H9 (cell line): ENCODE data around the gene ISY1. TPM values are rescaled to one million over a fixed set of nuclear protein-coding genes. Genes with fewer than 3 reads are reported as not detected.

ENCODE experiments used
- DNase-seq: peaks from one replicate; pipeline ENCODE4 v3.0.0-alpha.2; 2017
- H2AFZ ChIP-seq: one replicate; pipeline ENCODE4 v1.6.1; 2013; ENCODE audit warnings: mild to moderate bottlenecking, low read length, control low read depth, moderate library complexity
- H2AK5ac ChIP-seq: 2 replicates; pipeline ENCODE4 v1.6.1; 2013; ENCODE audit warnings: low read length, control low read depth, mixed read lengths; ENCODE audit not compliant: insufficient read length
- H2BK120ac ChIP-seq: one replicate; pipeline ENCODE4 v1.6.1; 2013; ENCODE audit warnings: low read depth, mild to moderate bottlenecking, low read length, control low read depth, inconsistent platforms; ENCODE audit not compliant: poor library complexity, severe bottlenecking
- H2BK12ac ChIP-seq: 2 replicates; pipeline ENCODE4 v1.6.1; 2013; ENCODE audit warnings: low read length, control low read depth, mixed read lengths, low read depth; ENCODE audit not compliant: insufficient read length
- H2BK15ac ChIP-seq: 2 replicates; pipeline ENCODE4 v1.6.1; 2013; ENCODE audit warnings: low read depth, low read length, control low read depth
- H2BK20ac ChIP-seq: one replicate; pipeline ENCODE4 v1.6.1; 2013; ENCODE audit warnings: low read depth, mild to moderate bottlenecking, low read length, control low read depth, inconsistent platforms; ENCODE audit not compliant: poor library complexity, severe bottlenecking
- H2BK5ac ChIP-seq: 2 replicates; pipeline ENCODE4 v1.6.1; 2013; ENCODE audit warnings: low read length, control low read depth, mixed read lengths; ENCODE audit not compliant: insufficient read length
- H3K14ac ChIP-seq: 2 replicates; pipeline ENCODE4 v1.6.1; 2013; ENCODE audit warnings: low read length, control low read depth; ENCODE audit not compliant: insufficient read depth
- H3K18ac ChIP-seq: 2 replicates; pipeline ENCODE4 v1.6.1; 2013; ENCODE audit warnings: low read depth, mild to moderate bottlenecking, mixed read lengths, low read length, control low read depth; ENCODE audit not compliant: insufficient read length
- H3K23ac ChIP-seq: 2 replicates; pipeline ENCODE4 v1.6.1; 2013; ENCODE audit warnings: low read length, control low read depth, mixed read lengths, low read depth; ENCODE audit not compliant: insufficient read length
- H3K23me2 ChIP-seq: 2 replicates; pipeline ENCODE4 v1.6.1; 2013; ENCODE audit warnings: low read depth, mild to moderate bottlenecking, mixed read lengths, low read length, control low read depth; ENCODE audit not compliant: insufficient read length, poor library complexity, severe bottlenecking
- H3K27ac ChIP-seq: 2 replicates; pipeline ENCODE4 v1.5.1; 2013; ENCODE audit warnings: low read length, control low read depth, mixed read lengths, low read depth; ENCODE audit not compliant: insufficient read length
- H3K27me3 ChIP-seq: 2 replicates; pipeline ENCODE4 v1.6.1; 2013; ENCODE audit warnings: low read length, control low read depth, inconsistent platforms; ENCODE audit not compliant: insufficient read depth
- H3K4ac ChIP-seq: 2 replicates; pipeline ENCODE4 v1.6.1; 2013; ENCODE audit warnings: low read depth, mild to moderate bottlenecking, control low read depth, inconsistent platforms, low read length, moderate library complexity
- H3K4me1 ChIP-seq: 2 replicates; pipeline ENCODE4 v1.6.1; 2013; ENCODE audit warnings: low read length, control low read depth, inconsistent platforms; ENCODE audit not compliant: insufficient read depth
- H3K4me2 ChIP-seq: 2 replicates; pipeline ENCODE4 v1.6.1; 2013; ENCODE audit warnings: low read length, control low read depth, mixed read lengths; ENCODE audit not compliant: insufficient read length, insufficient read depth
- H3K56ac ChIP-seq: 2 replicates; pipeline ENCODE4 v1.6.1; 2013; ENCODE audit warnings: low read depth, mild to moderate bottlenecking, mixed read lengths, low read length, control low read depth; ENCODE audit not compliant: insufficient read length
- H3K79me1 ChIP-seq: 2 replicates; pipeline ENCODE4 v1.6.1; 2013; ENCODE audit warnings: low read depth, mild to moderate bottlenecking, moderate library complexity, low read length, control low read depth, inconsistent platforms; ENCODE audit not compliant: insufficient read depth, poor library complexity, severe bottlenecking
- H3K79me2 ChIP-seq: 2 replicates; pipeline ENCODE4 v1.6.1; 2013; ENCODE audit warnings: low read length, control low read depth, inconsistent platforms; ENCODE audit not compliant: insufficient read depth
- H3K9ac ChIP-seq: 2 replicates; pipeline ENCODE4 v1.6.1; 2013; ENCODE audit warnings: low read length, control low read depth, mixed read lengths; ENCODE audit not compliant: insufficient read length; ENCODE audit errors: extremely low read depth
- H3K9me3 ChIP-seq: one replicate; pipeline ENCODE4 v1.6.1; 2013; ENCODE audit warnings: low read depth, low read length, inconsistent platforms; ENCODE audit not compliant: control insufficient read depth
- H3T11ph ChIP-seq: one replicate; pipeline ENCODE4 v1.6.1; 2013; ENCODE audit warnings: mild to moderate bottlenecking, low read length, control low read depth, inconsistent platforms
- H4K20me1 ChIP-seq: one replicate; pipeline ENCODE4 v1.6.1; 2013; ENCODE audit not compliant: control insufficient read depth, insufficient read length, insufficient read depth
- H4K5ac ChIP-seq: 2 replicates; pipeline ENCODE4 v1.6.1; 2013; ENCODE audit warnings: low read depth, mild to moderate bottlenecking, mixed read lengths, low read length, control low read depth; ENCODE audit not compliant: insufficient read length
- H4K8ac ChIP-seq: replicated peaks from 2 replicates; pipeline ENCODE4 v1.6.1; 2013; ENCODE audit warnings: low read length, control low read depth, mixed read lengths, low read depth; ENCODE audit not compliant: insufficient read length
- H4K91ac ChIP-seq: 2 replicates; pipeline ENCODE4 v1.6.1; 2013; ENCODE audit warnings: low read depth, mild to moderate bottlenecking, moderate library complexity, mixed read lengths, low read length, control low read depth; ENCODE audit not compliant: insufficient read length
- H3K27ac Mint-ChIP-seq, 3 experiments: 2 replicates in 2 of 3; 3 replicates in 1 of 3; pipeline ENCODE4 v1.8.0; 2020 to 2021; ENCODE audit warnings: mixed read lengths in 3 of 3, mild to moderate bottlenecking in 1 of 3, moderate library complexity in 1 of 3
- H3K27me3 Mint-ChIP-seq: 2 replicates; pipeline ENCODE4 v1.8.0; 2021; ENCODE audit warnings: low read depth, mild to moderate bottlenecking, moderate library complexity, mixed read lengths
- H3K36me3 Mint-ChIP-seq, 3 experiments: 2 replicates in 2 of 3; 3 replicates in 1 of 3; pipeline ENCODE4 v1.8.0; 2020 to 2021; ENCODE audit warnings: low read depth in 3 of 3, mixed read lengths in 3 of 3; ENCODE audit not compliant: insufficient read depth in 1 of 3
- H3K4me1 Mint-ChIP-seq, 2 experiments: 2 replicates each; pipeline ENCODE4 v1.8.0; 2020; ENCODE audit warnings: mixed read lengths in 2 of 2
- H3K4me3 Mint-ChIP-seq, 2 experiments: 2 replicates in 1 of 2; 3 replicates in 1 of 2; pipeline ENCODE4 v1.8.0; 2020 to 2021; ENCODE audit warnings: mild to moderate bottlenecking in 2 of 2, mixed read lengths in 2 of 2, moderate library complexity in 1 of 2
- H3K9me3 Mint-ChIP-seq, 2 experiments: 2 replicates in 1 of 2; 3 replicates in 1 of 2; pipeline ENCODE4 v1.8.0; 2020; ENCODE audit warnings: mild to moderate bottlenecking in 2 of 2, mixed read lengths in 2 of 2, moderate library complexity in 1 of 2
- CTCF ChIP-seq: fragments of 200-600 bp; sonication (generic); conservative IDR thresholded peaks from 3 replicates; pipeline ENCODE4 v1.8.0; 2021; ENCODE audit warnings: antibody characterized with exemption, mild to moderate bottlenecking
- WGBS: extraction: QIAGEN DNeasy Blood & Tissue Kit; methylation state at CpG from one replicate; pipeline ENCODE4 v1.1.7; 2013; ENCODE audit warnings: missing lambda C conversion rate, low lambda C conversion rate, mixed read lengths; ENCODE audit not compliant: insufficient read length; ENCODE audit errors: extremely low coverage; 5-methylcytosine and 5-hydroxymethylcytosine counted together
- total RNA-seq: library from RNA; stranded (reverse); gene quantifications from 2 replicates; pipeline ENCODE4 v1.2.1, GENCODE V29; 2021

ISY1 gene
- total RNA-seq, 1 experiment from 2014 or later: 28.1 TPM

- Histone ChIP-seq H3K79me2 (peaks cover 58% of the 10 kb centered on the region), H2BK5ac (no peak overlapping the region), H3T11ph (no peak overlapping the region), H2BK15ac (no peak overlapping the region), H3K56ac (no peak overlapping the region), H3K18ac (no peak overlapping the region), H3K14ac (no peak overlapping the region), H3K9ac (no peak overlapping the region), H4K91ac (no peak overlapping the region), H2BK120ac (no peak overlapping the region), H2AK5ac (no peak overlapping the region), H3K27me3 (no peaks in the 10 kb centered on the region), H4K8ac (no peak overlapping the region), H3K4me2 (no peak overlapping the region), H3K79me1 (peaks cover 3% of the 10 kb centered on the region), H3K4ac (no peak overlapping the region), H3K23ac (no peak overlapping the region), H4K20me1 (no peaks in the 10 kb centered on the region), H2BK12ac (no peak overlapping the region), H3K4me1 (no peaks in the 10 kb centered on the region; the same call in 1 of the 2 replicates), H2BK20ac (no peak overlapping the region), H3K9me3 (no peaks in the 10 kb centered on the region), H3K27ac (no peak overlapping the region), H2AFZ (no peak overlapping the region), H3K23me2 (no peaks in the 10 kb centered on the region), H4K5ac (no peak overlapping the region)
- Mint-ChIP-seq H3K27me3 (no peaks in the 10 kb centered on the region), H3K4me1 (peaks cover 3 to 5% of the 10 kb centered on the region in 2 experiments; a peak in 3 of 4 replicates), H3K9me3 (no peaks in the 10 kb centered on the region), H3K27ac (no peak overlapping the region), H3K36me3 (peaks cover 41 to 69% (median 61%) of the 10 kb centered on the region in 3 experiments; a peak in 6 of 7 replicates), H3K4me3 (no peak overlapping the region)
- 100% methylated on average over 1 of the region's 4 CpGs for WGBS
- DNase-seq: no peak
- no peak for TF ChIP-seq CTCF
These were observed 12.9 kb upstream of the ISY1 start for GRCh38 chr3:129173725-129174124.
